Left hindlimb (tissue), 1 donor: ENCODE data around the gene PLEKHA8.
"Not testable (repeated sequence)": the region's sequence is repeated elsewhere in the genome, so short reads cannot be mapped to it uniquely, and the experiment has no call there.

Source experiments
- DNase-seq: peaks from one replicate; pipeline ENCODE4 v3.0.0-alpha.2; 2018

The PLEKHA8 gene

GRCh38 chr7:30068117-30068516 lies 39.9 kb downstream of the PLEKHA8 start:
- no peak for DNase-seq

GRCh38 chr7:30069096-30069867 lies 41.1 kb downstream of the PLEKHA8 start:
- DNase-seq, result no peak

GRCh38 chr7:30070052-30070451 lies 41.8 kb downstream of the PLEKHA8 start:
- DNase-seq, result no peak

GRCh38 chr7:30072735-30073134 lies 44.5 kb downstream of the PLEKHA8 start:
- no peak for DNase-seq

- DNase-seq, result no peak
These were observed 46.3 kb downstream of the PLEKHA8 start for GRCh38 chr7:30074422-30075030.

- DNase-seq, result no peak
These were observed 48.2 kb downstream of the PLEKHA8 start for GRCh38 chr7:30076411-30076810.

- no peak for DNase-seq
These were observed 50.1 kb downstream of the PLEKHA8 start for GRCh38 chr7:30078280-30078679.

GRCh38 chr7:30079880-30080279 lies 51.7 kb downstream of the PLEKHA8 start:
- DNase-seq, result no peak

- no peak for DNase-seq
These were observed 52.6 kb downstream of the PLEKHA8 start for GRCh38 chr7:30080818-30081217.

- DNase-seq, result no peak
These were observed 54.5 kb downstream of the PLEKHA8 start for GRCh38 chr7:30082686-30083085.

GRCh38 chr7:30083334-30083733 lies 55.1 kb downstream of the PLEKHA8 start:
- DNase-seq, result no peak

GRCh38 chr7:30084212-30084611 lies 56.0 kb downstream of the PLEKHA8 start:
- no peak for DNase-seq

- DNase-seq, result no peak
These were observed 58.3 kb downstream of the PLEKHA8 start for GRCh38 chr7:30086529-30086928.

GRCh38 chr7:30087371-30087770 lies 59.2 kb downstream of the PLEKHA8 start:
- no peak for DNase-seq

- no peak for DNase-seq
These were observed 60.1 kb downstream of the PLEKHA8 start for GRCh38 chr7:30088362-30088761.

- no peak for DNase-seq
These were observed 61.9 kb downstream of the PLEKHA8 start for GRCh38 chr7:30090111-30090510.

GRCh38 chr7:30091491-30091912 lies 63.3 kb downstream of the PLEKHA8 start:
- DNase-seq, result no peak

- DNase-seq, result no peak
These were observed 63.8 kb downstream of the PLEKHA8 start for GRCh38 chr7:30091987-30092386.

- no peak for DNase-seq
These were observed 65.3 kb downstream of the PLEKHA8 start for GRCh38 chr7:30093420-30093952.

- DNase-seq, result not testable (repeated sequence)
These were observed 70.4 kb downstream of the PLEKHA8 start for GRCh38 chr7:30098599-30098998.

GRCh38 chr7:30102281-30102680 lies 74.1 kb downstream of the PLEKHA8 start:
- DNase-seq, result no peak

- DNase-seq, result no peak
These were observed 75.9 kb downstream of the PLEKHA8 start for GRCh38 chr7:30104157-30104556.

GRCh38 chr7:30112103-30112713 lies 84.0 kb downstream of the PLEKHA8 start:
- DNase-seq, result no peak

GRCh38 chr7:30113144-30113543 lies 84.9 kb downstream of the PLEKHA8 start:
- no peak for DNase-seq
